H1 (cell line): ENCODE results near the gene LTN1. TPM values are rescaled to one million over a fixed set of nuclear protein-coding genes. Genes with fewer than 3 reads are reported as not detected.
A peak's percentile ranks its signal among the peaks of the same experiment; 100 is the strongest.

ENCODE experiments used
- ASH2L ChIP-seq: fragments of 200-600, 300-600 bp; sonication (generic); IDR thresholded peaks from one replicate; pipeline ENCODE4 v1.7.1; 2017; ENCODE audit warnings: low read length
- ATF3 ChIP-seq: IDR thresholded peaks from 2 replicates; pipeline ENCODE4 v1.6.1; 2011; ENCODE audit warnings: low read depth, mild to moderate bottlenecking, low read length; ENCODE audit not compliant: insufficient read depth
- BCL11A ChIP-seq, 2 experiments: IDR thresholded peaks; one replicate each; pipeline ENCODE4 v1.6.1; 2011; ENCODE audit warnings: low read depth in 2 of 2, low read length in 2 of 2, mild to moderate bottlenecking in 2 of 2
- CREB1 ChIP-seq: IDR thresholded peaks from 2 replicates; pipeline ENCODE4 v1.6.1; 2012; ENCODE audit warnings: inconsistent platforms
- EZH2 ChIP-seq: fragments of 200-600 bp; sonication (generic); IDR thresholded peaks from 2 replicates; pipeline ENCODE4 v1.7.1; 2012; ENCODE audit warnings: low read depth, mild to moderate bottlenecking, moderate library complexity, low read length, inconsistent platforms; ENCODE audit not compliant: severe bottlenecking
- GABPA ChIP-seq: IDR thresholded peaks from 2 replicates; pipeline ENCODE4 v1.6.1; 2011; ENCODE audit warnings: mild to moderate bottlenecking, low read length, moderate library complexity, borderline replicate concordance; ENCODE audit not compliant: insufficient read depth
- GTF2F1 ChIP-seq: IDR thresholded peaks from 2 replicates; pipeline ENCODE4 v1.6.1; 2012; ENCODE audit warnings: low read depth, low read length, improper control_type of control experiment, borderline replicate concordance
- HDAC2 ChIP-seq, 2 experiments: fragments of 300-600 bp in 1 of 2; sonication (generic) in 1 of 2; IDR thresholded peaks; 2 replicates each; pipeline ENCODE4 v1.6.1; 2011 to 2012; ENCODE audit warnings: low read depth in 2 of 2, low read length in 2 of 2, mild to moderate bottlenecking in 2 of 2, moderate library complexity in 2 of 2, borderline replicate concordance in 1 of 2, inconsistent platforms in 1 of 2
- HDAC6 ChIP-seq: IDR thresholded peaks from one replicate; pipeline ENCODE4 v1.7.1; 2012; ENCODE audit warnings: low read depth, mild to moderate bottlenecking, inconsistent platforms, low read length, moderate library complexity
- JUN ChIP-seq: IDR thresholded peaks from 2 replicates; pipeline ENCODE4 v1.6.1; 2011; ENCODE audit warnings: low read depth, mild to moderate bottlenecking, improper control_type of control experiment, low read length
- KDM1A ChIP-seq: fragments of 200-600, 300-600 bp; sonication (generic); IDR thresholded peaks from 2 replicates; pipeline ENCODE4 v1.7.1; 2016; ENCODE audit warnings: mild to moderate bottlenecking, low read length, borderline replicate concordance
- KDM4A ChIP-seq: IDR thresholded peaks from one replicate; pipeline ENCODE4 v1.7.1; 2012; ENCODE audit warnings: low read depth, mild to moderate bottlenecking, moderate library complexity, low read length, inconsistent platforms; ENCODE audit not compliant: severe bottlenecking
- RBBP5 ChIP-seq: IDR thresholded peaks from 2 replicates; pipeline ENCODE4 v1.7.1; 2012; ENCODE audit warnings: low read depth, mild to moderate bottlenecking, inconsistent platforms, low read length, moderate library complexity, borderline replicate concordance
- RNF2 ChIP-seq: fragments of 200-900, 300-1000 bp; sonication (generic); IDR thresholded peaks from 2 replicates; pipeline ENCODE4 v1.7.1; 2016; ENCODE audit warnings: borderline replicate concordance, low read depth, mild to moderate bottlenecking, antibody characterized with exemption, low read length; ENCODE audit not compliant: poor library complexity, severe bottlenecking; ENCODE audit errors: missing control alignments
- SUZ12 ChIP-seq: fragments of 200-600 bp; sonication (generic); IDR thresholded peaks from 2 replicates; pipeline ENCODE4 v1.6.1; 2012; ENCODE audit warnings: mild to moderate bottlenecking, inconsistent platforms, low read length, moderate library complexity, mixed read lengths
- TAF1 ChIP-seq: IDR thresholded peaks from 2 replicates; pipeline ENCODE4 v1.6.1; 2011; ENCODE audit warnings: mild to moderate bottlenecking, low read depth, low read length
- TCF12 ChIP-seq: IDR thresholded peaks from 2 replicates; pipeline ENCODE4 v1.6.1; 2011; ENCODE audit warnings: low read depth, mild to moderate bottlenecking, low read length
- YY1 ChIP-seq: IDR thresholded peaks from 2 replicates; pipeline ENCODE4 v1.6.1; 2011; ENCODE audit warnings: low read depth, mild to moderate bottlenecking, low read length
- polyA plus RNA-seq, 7 experiments: library from polyadenylated mRNA; depleted of rRNA in 3 of 7; stranded (reverse) in 5 of 7; unstranded in 2 of 7; fragments of >200 nt in 5 of 7; fragments of 200-250 nt in 2 of 7; gene quantifications; 1 replicate in 5 of 7; 2 replicates in 1 of 7; 4 replicates in 1 of 7; pipeline versions ENCODE4 v1.2.1 to v1.2.3, GENCODE V29; 2011 to 2013; ENCODE audit warnings: missing spikeins in 2 of 7, mixed read lengths in 2 of 7
- total RNA-seq: library from RNA; stranded (reverse); fragmentation: NEBNext Ultra II Directional; extraction: Animal tissue kit (Norgen Biotek cat#: 25700); gene quantifications from 2 replicates; pipeline ENCODE4 v1.2.1, GENCODE V29; 2021

Gene LTN1
- total and polyA plus RNA-seq, 2 of the 8 experiments (the other 6 are each of a cell fraction or from before 2014, with no cell fraction given), result 3.2 to 23.5 TPM

GRCh38 chr21:28884976-28885852, 107.5 kb downstream of the LTN1 start (continued):
- TF ChIP-seq JUN (no peak), HDAC2 (IDR thresholded peaks at IDR 0.05; ENCODE audit: borderline replicate concordance in 1 of 2, low read depth in 2 of 2, low read length in 2 of 2) (peak; percentile 92 to 94; a peak in 2 of 4 replicates), BCL11A (IDR thresholded peaks at IDR 0.05; ENCODE audit: low read depth in 2 of 2, low read length in 2 of 2) (no peak), YY1 (no peak), RNF2 (peak; percentile 43), ASH2L (peak; percentile 100), TAF1 (peak; percentile 77), RBBP5 (peak; percentile 100), CREB1 (peak; percentile 60), EZH2 (no peak), GTF2F1 (peak; percentile 7; the same call in 1 of the 2 replicates), ATF3 (peak; percentile 66; the same call in 1 of the 2 replicates), HDAC6 (no peak), SUZ12 (no peak), KDM1A (no peak), TCF12 (no peak), GABPA (no peak), KDM4A (peak; percentile 98)
